Measurements from ENCODE around the gene CEMIP2. TPM values are rescaled to one million over a fixed set of nuclear protein-coding genes. Genes with fewer than 3 reads are reported as not detected.

The CEMIP2 gene
- total and polyA plus RNA-seq, 2 of the 13 experiments (the other 11 are each of a cell fraction or from before 2014, with no cell fraction given) = 94.3 to 128 TPM

GRCh38 chr9:71783120-71783523 is 14.8 kb upstream of the CEMIP2 start (continued):
- TF ChIP-seq ZNF350 (CRISPR knock-in tag; IDR thresholded peaks at IDR 0.05; ENCODE audit: borderline replicate concordance, low read depth) (peak; percentile 54; the same call in 1 of the 2 replicates), ZNF414 (CRISPR knock-in tag; IDR thresholded peaks at IDR 0.05) (no peak), ZNF101 (CRISPR knock-in tag; IDR thresholded peaks at IDR 0.05; ENCODE audit: borderline replicate concordance, low read depth) (no peak), CCAR2 (optimal IDR thresholded peaks at IDR 0.05; ENCODE audit: low read depth, low read length) (no peak), ZNF773 (CRISPR knock-in tag; IDR thresholded peaks at IDR 0.05; ENCODE audit: borderline replicate concordance) (no peak), JARID2 (CRISPR knock-in tag; IDR thresholded peaks at IDR 0.05; ENCODE audit: insufficient replicate concordance) (no peak), CBX2 (IDR thresholded peaks at IDR 0.05; ENCODE audit: low read depth, low read length) (no peak), CBX2 (CRISPR knock-in tag; IDR thresholded peaks at IDR 0.05; ENCODE audit: low read depth) (no peak), ZNF788 (CRISPR knock-in tag; IDR thresholded peaks at IDR 0.05; ENCODE audit: borderline replicate concordance) (peak; percentile 46; the same call in 1 of the 2 replicates), IKZF5 (CRISPR knock-in tag; IDR thresholded peaks at IDR 0.05) (no peak), ZSCAN21 (CRISPR knock-in tag; IDR thresholded peaks at IDR 0.05; ENCODE audit: borderline replicate concordance) (no peak), SOX13 (IDR thresholded peaks at IDR 0.05) (no peak), SOX13 (CRISPR knock-in tag; conservative IDR thresholded peaks at IDR 0.05 in 1 of 2, IDR thresholded peaks at IDR 0.05 in 1 of 2) (peak in 1 of 2 experiments; percentile 54; a peak in 1 of 4 replicates), DMAP1 (CRISPR knock-in tag; IDR thresholded peaks at IDR 0.05) (no peak), DRAP1 (CRISPR knock-in tag; IDR thresholded peaks at IDR 0.05) (no peak), EZH2 (conservative IDR thresholded peaks at IDR 0.05; ENCODE audit: low read depth, low read length) (no peak), IKZF4 (CRISPR knock-in tag; IDR thresholded peaks at IDR 0.05; ENCODE audit: borderline replicate concordance, low read depth, not compliant biosample characterization) (peak; percentile 23), TBX2 (CRISPR knock-in tag; IDR thresholded peaks at IDR 0.05; ENCODE audit: borderline replicate concordance) (peak; percentile 51; the same call in 1 of the 2 replicates), NKX3-1 (CRISPR knock-in tag; IDR thresholded peaks at IDR 0.05) (no peak), ZFP36 (IDR thresholded peaks at IDR 0.05; ENCODE audit: borderline replicate concordance, low read depth, low read length, partially characterized antibody) (no peak), BCL3 (CRISPR knock-in tag; IDR thresholded peaks at IDR 0.05) (no peak), TP53 (CRISPR knock-in tag; conservative IDR thresholded peaks at IDR 0.05) (no peak), RAD21 (CRISPR knock-in tag; IDR thresholded peaks at IDR 0.05) (no peak)
- TF ChIP-seq, protein P1, sequence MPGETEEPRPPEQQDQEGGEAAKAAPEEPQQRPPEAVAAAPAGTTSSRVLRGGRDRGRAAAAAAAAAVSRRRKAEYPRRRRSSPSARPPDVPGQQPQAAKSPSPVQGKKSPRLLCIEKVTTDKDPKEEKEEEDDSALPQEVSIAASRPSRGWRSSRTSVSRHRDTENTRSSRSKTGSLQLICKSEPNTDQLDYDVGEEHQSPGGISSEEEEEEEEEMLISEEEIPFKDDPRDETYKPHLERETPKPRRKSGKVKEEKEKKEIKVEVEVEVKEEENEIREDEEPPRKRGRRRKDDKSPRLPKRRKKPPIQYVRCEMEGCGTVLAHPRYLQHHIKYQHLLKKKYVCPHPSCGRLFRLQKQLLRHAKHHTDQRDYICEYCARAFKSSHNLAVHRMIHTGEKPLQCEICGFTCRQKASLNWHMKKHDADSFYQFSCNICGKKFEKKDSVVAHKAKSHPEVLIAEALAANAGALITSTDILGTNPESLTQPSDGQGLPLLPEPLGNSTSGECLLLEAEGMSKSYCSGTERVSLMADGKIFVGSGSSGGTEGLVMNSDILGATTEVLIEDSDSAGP (CRISPR knock-in tag; IDR thresholded peaks at IDR 0.05; ENCODE audit: borderline replicate concordance) = 0 out of 2 replicates have a peak, but pooled peaks have one; percentile 25
- TF ChIP-seq, protein P2, sequence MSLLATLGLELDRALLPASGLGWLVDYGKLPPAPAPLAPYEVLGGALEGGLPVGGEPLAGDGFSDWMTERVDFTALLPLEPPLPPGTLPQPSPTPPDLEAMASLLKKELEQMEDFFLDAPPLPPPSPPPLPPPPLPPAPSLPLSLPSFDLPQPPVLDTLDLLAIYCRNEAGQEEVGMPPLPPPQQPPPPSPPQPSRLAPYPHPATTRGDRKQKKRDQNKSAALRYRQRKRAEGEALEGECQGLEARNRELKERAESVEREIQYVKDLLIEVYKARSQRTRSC (CRISPR knock-in tag; IDR thresholded peaks at IDR 0.05; ENCODE audit: low read depth) = no peak
